Measurements from ENCODE around the gene TRIP12.

DNA sequence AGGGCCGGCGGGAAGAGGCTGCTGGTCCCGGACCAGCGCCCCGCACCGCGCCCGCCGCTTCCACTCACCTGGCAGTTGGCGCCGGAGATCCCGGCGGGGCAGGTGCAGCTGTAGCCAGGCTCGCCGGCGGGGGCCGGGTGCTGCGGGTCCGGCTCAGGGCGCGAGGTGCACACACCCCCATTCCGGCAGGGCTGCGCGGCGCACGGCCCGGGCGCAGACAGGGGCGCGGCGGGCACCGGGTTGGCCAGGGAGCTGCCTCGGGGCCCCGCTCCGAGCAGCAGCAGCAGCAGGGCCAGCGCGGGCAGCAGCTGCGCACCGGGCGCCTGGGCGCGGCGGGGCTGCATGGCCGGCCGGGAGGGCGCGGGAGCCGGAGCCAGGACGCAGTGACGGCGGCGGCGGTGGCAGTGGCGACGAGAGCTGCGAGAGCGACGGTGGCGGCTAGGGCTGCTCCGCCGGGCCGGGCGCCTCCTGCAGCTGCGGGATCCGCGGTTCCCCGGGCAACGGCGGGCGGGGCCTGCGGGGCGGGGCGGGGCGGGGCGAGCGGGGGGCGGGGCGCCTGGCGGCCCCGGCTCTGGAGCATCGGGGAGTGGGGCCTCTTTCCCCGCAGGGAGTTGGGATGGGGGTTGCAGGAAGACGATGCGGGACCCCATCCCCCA is 207.6 kb downstream of the TRIP12 start, which contains the start of gene DNER:
- TF ChIP-seq ZNF565 (CRISPR knock-in tag; conservative IDR thresholded peaks at IDR 0.05; ENCODE audit: low read depth) (no peak), ZFP3 (CRISPR knock-in tag; IDR thresholded peaks at IDR 0.05) (no peak), TOX (CRISPR knock-in tag; IDR thresholded peaks at IDR 0.05; ENCODE audit: borderline replicate concordance) (no peak), BACH2 (CRISPR knock-in tag; IDR thresholded peaks at IDR 0.05; ENCODE audit: borderline replicate concordance) (no peak)
- TF ChIP-seq, protein P1, sequence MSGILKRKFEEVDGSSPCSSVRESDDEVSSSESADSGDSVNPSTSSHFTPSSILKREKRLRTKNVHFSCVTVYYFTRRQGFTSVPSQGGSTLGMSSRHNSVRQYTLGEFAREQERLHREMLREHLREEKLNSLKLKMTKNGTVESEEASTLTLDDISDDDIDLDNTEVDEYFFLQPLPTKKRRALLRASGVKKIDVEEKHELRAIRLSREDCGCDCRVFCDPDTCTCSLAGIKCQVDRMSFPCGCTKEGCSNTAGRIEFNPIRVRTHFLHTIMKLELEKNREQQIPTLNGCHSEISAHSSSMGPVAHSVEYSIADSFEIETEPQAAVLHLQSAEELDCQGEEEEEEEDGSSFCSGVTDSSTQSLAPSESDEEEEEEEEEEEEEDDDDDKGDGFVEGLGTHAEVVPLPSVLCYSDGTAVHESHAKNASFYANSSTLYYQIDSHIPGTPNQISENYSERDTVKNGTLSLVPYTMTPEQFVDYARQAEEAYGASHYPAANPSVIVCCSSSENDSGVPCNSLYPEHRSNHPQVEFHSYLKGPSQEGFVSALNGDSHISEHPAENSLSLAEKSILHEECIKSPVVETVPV (CRISPR knock-in tag; IDR thresholded peaks at IDR 0.05), result no peak

All from SK-N-SH treated with all-trans-retinoic acid at 6 μM for 48 hours (cell line).